Thyroid gland (tissue), 4 donors: ENCODE data around the gene CTNNA2.

Experiments used
- POLR2A ChIP-seq, 2 donors: fragments of 450-650 bp; IDR thresholded peaks; one replicate each; pipeline ENCODE4 v1.6.1; 2017; ENCODE audit warnings: antibody characterized with exemption in 2 of 2, mild to moderate bottlenecking in 2 of 2, moderate library complexity in 1 of 2
- TF ChIP-seq, protein P1 (sequence below), 6 experiments: fragments of 200-600 bp in 3 of 6; fragments of 450-650 bp in 3 of 6; sonication (generic) in 3 of 6; IDR thresholded peaks; one replicate each; pipeline ENCODE4 v1.5.1; 2016 to 2019; ENCODE audit warnings: antibody characterized with exemption in 6 of 6, mild to moderate bottlenecking in 2 of 6, inconsistent platforms in 1 of 6, moderate library complexity in 1 of 6

DNA sequence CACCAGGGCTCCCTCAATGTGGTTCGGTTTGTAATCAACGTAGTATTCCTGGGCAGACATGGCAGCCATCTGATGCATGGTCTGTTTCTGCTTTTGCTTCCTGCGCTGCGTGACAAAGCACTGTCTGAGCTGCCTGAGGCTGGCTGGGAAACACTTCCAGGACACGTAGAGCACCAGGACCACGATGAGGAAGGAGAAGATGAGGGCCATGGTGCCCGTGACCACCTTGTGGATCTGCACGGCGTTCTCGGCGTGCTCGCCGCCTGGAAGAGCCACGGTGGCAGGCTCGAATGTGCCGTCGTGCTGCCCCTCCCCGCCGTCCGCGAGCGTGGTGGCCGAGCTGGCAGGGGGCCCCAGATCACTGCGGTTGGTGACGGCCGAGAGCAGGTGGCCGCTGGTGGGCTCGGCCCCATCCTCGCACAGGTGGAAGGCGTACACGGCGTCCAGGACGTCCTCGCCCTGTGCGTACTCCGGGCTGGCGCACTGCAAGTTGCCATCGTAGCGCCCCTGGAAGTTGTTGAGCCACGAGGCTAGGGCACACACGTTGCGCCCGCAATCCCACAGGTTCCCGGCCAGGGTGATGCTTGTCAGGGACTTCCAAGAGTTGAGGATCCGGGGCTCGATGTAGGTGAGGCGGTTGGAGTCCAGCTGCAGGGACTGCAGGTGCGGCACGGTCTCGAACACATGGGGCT is 789.6 kb downstream of the CTNNA2 start:
- no peak for TF ChIP-seq POLR2A (IDR thresholded peaks at IDR 0.05)
- TF ChIP-seq, protein P1, sequence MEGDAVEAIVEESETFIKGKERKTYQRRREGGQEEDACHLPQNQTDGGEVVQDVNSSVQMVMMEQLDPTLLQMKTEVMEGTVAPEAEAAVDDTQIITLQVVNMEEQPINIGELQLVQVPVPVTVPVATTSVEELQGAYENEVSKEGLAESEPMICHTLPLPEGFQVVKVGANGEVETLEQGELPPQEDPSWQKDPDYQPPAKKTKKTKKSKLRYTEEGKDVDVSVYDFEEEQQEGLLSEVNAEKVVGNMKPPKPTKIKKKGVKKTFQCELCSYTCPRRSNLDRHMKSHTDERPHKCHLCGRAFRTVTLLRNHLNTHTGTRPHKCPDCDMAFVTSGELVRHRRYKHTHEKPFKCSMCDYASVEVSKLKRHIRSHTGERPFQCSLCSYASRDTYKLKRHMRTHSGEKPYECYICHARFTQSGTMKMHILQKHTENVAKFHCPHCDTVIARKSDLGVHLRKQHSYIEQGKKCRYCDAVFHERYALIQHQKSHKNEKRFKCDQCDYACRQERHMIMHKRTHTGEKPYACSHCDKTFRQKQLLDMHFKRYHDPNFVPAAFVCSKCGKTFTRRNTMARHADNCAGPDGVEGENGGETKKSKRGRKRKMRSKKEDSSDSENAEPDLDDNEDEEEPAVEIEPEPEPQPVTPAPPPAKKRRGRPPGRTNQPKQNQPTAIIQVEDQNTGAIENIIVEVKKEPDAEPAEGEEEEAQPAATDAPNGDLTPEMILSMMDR (IDR thresholded peaks at IDR 0.05), result no peak
